GM08714 (cell line): ENCODE measurements around the gene CST2.
"Not testable (repeated sequence)": the region's sequence is repeated elsewhere in the genome, so short reads cannot be mapped to it uniquely, and the experiment has no call there.

Experiments
- H3K4me3 ChIP-seq: fragments of 200-500 bp; sonication (Bioruptor generic); 2 replicates; pipeline ENCODE4 v1.5.1; 2014; ENCODE audit warnings: mild to moderate bottlenecking, low read length, inconsistent platforms
- ZNF274 ChIP-seq: IDR thresholded peaks from 2 replicates; pipeline ENCODE4 v1.6.1; 2012; ENCODE audit warnings: mild to moderate bottlenecking, low read depth, low read length

The CST2 gene, protein sequence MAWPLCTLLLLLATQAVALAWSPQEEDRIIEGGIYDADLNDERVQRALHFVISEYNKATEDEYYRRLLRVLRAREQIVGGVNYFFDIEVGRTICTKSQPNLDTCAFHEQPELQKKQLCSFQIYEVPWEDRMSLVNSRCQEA

DNA sequence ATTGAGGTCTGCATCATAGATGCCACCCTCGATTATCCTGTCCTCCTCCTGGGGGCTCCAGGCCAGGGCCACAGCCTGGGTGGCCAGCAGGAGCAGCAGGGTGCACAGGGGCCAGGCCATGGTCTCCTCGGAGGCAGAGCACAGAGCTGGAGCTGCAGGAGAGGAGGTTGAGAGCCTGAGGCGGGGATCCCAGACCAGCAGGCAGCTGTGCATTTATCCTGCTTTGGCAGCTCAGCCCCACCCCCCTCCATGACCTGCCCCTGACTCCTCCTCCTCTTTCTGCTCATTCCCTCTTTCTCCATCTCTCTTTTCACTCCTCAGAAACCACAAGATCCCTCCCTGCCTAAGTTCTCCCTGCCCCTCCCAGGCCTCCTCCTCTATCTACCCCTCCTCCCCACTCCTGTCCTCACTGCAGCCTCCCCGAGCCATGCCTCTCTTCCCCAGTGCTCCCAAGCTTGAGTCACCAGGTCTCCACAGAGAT, at the start of gene CST2:
Gene CST2, minus strand, starts transcription at position 189 of the 481 bp plus-strand sequence. Its CDS starts 69 bp downstream, at position 120.
- no peak for TF ChIP-seq ZNF274
- no peak within 1 kb of the TSS for H3K4me3 ChIP-seq

DNA sequence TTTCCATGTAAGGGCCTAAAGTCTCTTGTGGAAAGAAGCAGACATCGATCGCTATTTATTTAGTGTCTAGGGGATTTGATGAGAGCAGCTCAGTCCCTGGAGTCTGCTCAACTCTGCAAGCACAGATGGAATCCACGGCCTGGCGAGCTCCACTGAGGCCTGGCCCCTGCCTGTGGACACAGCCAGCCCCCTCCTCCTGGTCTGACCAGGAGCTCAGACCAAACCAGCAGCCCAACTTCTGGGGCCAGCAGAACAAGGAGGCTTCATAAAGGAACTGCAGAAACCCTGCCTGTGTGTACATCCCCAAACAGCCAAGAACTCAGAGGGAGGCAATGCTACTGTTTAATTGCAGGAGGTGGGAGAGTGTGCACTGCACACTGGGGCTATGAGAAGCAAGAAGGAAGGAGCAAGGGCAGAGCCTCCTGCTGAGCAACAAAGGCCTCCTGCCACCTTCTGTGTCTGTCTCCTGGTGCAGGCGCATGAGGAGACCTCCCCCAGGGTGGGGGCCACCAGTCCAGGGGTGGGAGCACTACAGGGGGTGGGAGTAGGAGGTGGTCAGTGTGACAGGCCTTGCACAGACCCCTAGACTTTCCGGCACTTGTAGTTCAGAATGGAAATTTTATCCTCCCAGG, 49.2 kb upstream of the CST2 start:
- TF ChIP-seq ZNF274, result no peak
- H3K4me3 ChIP-seq, result no peak overlapping the region

DNA sequence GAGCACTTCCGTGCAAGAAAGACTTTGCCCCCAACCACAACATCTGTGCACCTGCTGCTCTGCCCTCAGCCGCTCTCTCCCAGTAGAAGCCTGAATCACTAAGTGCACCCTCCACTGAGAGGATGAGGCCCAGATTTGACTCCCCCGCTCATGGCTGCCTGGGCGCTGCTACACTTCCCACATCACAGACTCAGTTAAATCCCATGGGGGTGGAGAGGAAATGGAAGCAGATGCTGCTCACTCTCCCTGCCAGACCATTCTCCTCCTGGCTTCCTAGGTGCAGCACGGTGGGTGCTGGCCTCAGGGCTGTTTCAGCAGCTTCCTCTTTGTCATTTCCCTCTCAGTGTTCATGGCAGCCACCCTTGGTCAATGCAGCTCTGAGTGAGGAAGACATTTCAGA, 48.2 kb upstream of the CST2 start:
- H3K4me3 ChIP-seq, result no peak overlapping the region
- no peak for TF ChIP-seq ZNF274

DNA sequence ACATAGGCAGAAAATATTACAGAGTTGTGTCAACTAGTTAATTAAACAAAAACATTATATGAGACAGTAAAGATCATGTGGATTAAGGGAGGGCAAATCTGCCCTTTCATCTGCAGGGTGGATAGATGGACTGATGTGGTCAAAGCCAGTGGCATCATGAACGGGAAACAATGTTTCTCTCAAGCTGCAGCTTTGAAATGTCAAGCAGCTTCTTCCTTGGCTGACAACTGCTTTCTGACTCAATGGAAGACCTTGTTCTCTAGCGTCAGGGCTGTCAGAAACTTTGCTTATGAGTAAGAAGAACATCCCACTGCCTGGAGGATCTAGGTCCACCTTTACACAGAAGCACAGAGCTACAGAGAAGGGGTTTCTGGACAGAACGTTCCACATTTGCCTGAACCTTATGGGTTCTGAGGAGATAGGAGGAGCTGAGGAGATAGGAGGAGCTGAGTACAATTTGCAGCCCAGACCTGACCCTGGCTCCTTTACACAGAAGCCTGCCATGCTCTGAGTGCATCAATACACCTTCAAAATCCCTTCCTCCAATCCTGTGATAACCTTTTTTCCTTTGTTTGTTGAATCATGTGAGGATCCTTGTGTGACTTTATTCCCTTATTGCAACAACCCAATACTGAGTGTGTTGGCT, 47.0 kb upstream of the CST2 start:
- no peak overlapping the region for H3K4me3 ChIP-seq
- TF ChIP-seq ZNF274, result no peak

DNA sequence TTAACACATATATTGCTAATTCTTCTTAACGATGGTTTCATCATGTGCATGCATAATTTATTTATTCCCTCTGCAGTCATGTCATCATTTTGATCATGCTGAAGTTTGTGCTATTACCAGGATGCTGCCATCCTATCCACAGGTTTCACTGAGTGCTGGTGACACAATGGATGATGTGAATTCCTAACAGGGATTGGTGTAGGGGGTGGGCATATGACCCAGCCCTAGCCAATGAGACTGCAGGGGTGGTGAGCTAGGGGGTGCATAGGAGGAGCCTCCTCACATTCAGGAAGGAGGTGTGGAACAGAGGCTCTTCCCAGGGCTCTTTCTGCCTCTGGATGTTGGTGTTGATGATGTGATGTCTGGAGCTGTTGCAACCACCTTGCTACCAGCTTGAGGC, 45.5 kb upstream of the CST2 start:
- no peak for TF ChIP-seq ZNF274
- H3K4me3 ChIP-seq, result no peak overlapping the region

DNA sequence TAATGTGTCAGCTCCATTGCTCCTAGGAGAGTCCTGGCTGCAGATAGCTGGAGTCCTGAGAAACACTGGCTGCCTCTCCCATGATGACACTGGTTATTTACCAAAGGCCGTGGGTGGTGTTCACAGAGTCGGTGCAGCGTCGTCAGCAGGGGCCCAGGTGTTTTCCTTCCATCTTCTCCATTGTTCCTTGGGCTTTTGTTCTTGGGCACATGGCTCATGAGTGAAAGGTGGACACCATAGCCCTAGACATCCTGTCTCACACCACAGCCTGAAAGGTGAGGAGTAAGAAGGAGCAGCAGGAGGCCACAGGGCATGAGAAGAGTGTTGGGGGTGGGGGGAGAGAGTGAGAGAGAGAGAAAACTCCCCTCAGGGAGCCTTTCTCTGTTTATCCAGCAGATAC, 43.9 kb upstream of the CST2 start:
- no peak overlapping the region for H3K4me3 ChIP-seq
- no peak for TF ChIP-seq ZNF274

DNA sequence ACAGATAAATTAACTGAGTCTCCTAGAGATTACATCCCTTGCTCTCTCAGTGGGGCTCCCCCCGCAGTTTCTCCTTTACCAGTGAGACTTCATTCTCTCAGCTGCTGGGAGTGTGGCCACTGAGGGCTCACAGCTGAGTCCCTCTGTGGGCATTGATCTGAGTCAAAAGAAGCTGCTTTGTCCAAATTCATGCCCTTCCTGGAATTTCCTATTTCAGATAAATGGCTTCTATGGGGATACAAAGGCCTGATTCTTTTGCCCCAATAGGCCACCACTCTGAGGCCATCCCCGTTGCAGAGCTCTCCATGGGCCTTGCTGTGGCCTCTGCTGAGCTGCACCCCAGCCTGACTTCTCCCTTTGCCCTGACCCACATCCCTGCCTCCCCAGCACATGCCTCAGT, 43.0 kb upstream of the CST2 start:
- H3K4me3 ChIP-seq, result no peak overlapping the region
- TF ChIP-seq ZNF274, result no peak

DNA sequence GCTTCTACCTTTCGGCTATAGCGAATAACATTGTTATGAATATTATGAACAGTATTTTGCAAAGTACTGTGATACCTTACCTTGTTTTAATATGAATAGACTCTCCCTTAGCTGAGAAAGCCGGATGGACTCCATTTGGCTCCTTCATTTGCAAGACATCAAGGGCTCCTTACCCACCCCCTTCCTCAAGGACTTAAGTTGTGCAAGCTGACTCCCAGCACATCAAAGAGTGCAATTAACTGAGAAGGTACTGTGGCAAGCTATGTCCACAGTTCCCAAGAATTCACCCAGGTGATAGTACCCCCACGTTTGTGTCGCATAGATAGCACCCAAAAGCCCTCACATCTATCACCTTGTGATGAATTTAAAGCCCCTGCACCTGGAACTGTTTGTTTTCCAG, 41.8 kb upstream of the CST2 start:
- TF ChIP-seq ZNF274, result no peak
- H3K4me3 ChIP-seq, result no peak overlapping the region

DNA sequence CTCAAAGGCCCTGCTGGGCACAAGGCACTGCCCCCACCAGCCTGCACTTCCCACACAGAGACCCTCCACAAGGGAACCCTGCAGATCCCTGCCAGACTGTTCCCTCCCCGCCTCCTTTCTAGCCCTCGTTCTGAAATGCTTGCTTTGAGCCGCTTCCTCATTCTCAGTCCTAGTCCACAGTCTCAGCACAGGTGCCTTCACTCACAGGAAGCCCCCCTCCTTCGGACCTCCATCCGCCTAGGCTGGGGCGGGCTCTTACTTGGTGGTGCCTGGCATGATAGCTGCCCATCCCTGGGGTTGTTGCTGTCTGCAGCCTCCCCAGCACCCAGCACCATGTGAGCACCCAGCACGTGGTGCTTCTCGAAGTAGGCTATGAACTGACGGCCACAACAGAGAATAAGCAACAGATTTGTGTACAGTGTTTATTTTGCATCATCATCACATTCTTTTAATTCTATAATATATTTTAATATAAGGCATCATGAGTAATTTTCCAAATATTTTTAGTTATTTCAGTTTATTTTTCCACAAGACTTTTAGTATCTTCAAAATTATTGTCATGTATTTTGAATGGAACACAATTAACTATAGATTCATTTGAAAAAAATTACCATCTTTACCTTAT, 40.7 kb upstream of the CST2 start:
- TF ChIP-seq ZNF274, result no peak

DNA sequence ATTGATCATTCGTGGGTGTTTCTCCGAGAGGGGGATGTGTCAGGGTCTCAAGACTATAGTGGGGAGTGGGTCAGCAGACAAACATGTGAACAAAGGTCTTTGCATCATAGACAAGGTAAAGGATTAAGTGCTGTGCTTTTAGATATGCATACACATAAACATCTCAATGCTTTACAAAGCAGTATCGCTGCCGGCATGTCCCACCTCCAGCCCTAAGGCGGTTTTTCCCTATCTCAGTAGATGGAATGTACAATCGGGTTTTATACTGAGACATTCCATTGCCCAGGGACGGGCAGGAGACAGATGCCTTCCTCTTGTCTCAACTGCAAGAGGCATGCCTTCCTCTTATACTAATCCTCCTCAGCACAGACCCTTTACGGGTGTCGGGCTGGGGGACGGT, 34.2 kb upstream of the CST2 start:
- H3K4me3 ChIP-seq, result not testable (repeated sequence)

More for the DNA sequence above, 40.7 kb upstream of the CST2 start:
- no peak overlapping the region for H3K4me3 ChIP-seq

DNA sequence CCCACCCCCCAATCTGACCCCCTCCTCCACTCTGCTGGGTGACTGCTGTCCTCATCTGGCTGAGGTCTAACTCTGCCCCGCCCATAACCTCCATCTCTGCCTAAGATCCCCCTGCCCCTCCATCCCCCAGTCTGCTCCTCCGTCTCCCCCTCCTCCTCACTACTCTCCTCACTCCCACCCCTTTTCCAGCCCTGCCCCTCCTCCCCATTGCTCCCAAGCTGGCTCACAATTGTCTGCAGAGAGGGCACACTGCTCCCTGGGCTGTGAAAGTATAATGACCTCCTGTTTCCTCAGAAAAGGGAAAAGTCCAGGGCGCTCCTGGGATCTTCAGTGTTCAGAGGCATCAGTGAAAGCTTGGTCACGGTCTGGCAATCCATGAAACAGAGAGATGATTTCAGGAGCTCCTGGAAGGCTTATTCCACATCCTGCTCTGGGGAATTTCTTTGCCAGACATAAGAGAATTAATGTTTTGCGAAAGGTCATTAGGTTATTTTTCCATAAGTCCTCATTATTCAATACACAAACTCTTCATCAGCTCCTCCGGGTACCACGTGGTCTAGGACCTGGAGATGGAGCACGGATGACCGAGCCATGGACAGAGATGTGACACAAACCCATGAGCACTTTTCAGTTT, 31.6 kb upstream of the CST2 start:
- H3K4me3 ChIP-seq, result no peak overlapping the region
- TF ChIP-seq ZNF274, result no peak

DNA sequence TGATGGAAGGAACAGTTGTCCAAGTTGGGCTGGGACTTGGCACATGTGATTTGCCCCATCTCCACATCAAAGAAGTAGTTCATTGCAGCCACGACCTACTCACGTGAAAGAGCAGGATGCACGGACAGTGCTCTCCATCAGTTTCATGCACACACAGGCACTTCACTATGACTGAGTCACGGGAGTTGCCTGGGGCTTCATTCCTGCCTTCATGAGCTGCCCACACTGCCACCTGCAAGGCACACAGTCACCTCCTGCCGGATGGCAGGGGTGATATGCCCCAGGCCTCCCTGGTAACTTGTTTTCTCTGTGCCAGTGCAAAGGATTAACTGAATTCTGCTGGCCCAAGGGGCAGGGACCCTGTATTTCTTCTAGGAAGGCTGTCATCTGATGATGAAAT, 30.2 kb upstream of the CST2 start:
- no peak for TF ChIP-seq ZNF274
- H3K4me3 ChIP-seq, result no peak overlapping the region

DNA sequence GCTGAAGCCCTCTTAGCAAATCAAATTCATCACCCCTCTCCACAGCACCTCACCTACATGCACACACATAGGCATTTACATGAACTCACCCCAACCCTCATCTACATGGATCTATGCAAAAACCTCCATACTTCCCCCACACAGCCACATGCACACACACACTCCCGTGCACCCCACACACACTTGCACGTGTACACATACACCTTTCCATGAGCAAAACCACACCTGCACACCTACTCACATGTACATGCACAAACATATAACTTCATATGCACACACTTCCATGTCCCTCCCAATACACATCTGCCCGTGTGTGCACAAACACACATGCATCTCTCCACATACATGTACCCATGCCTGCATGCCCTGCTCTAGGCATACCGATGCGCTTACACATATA, 29.7 kb upstream of the CST2 start:
- TF ChIP-seq ZNF274, result no peak

DNA sequence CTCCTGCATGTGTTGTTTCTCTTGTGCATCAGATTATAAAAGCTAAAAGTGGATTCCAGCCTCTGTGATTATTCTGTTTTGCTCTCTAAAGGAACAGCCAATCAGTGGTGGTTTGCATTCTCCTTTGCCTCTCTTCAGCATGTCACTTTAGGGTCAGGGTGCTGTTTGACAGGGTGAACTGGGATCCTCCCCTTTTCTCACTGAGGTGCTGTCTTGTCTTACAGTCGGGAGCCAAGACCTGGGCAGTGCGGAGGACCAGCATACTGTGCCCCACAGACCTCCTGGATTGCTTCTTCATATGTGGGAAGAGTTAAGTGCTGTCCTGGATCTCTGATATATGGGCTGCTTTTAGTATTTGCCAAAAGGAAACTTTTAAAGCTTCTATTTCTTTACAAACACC, 15.2 kb upstream of the CST2 start:
- TF ChIP-seq ZNF274, result no peak
- no peak overlapping the region for H3K4me3 ChIP-seq

More for the DNA sequence above, 29.7 kb upstream of the CST2 start:
- H3K4me3 ChIP-seq, result no peak overlapping the region

DNA sequence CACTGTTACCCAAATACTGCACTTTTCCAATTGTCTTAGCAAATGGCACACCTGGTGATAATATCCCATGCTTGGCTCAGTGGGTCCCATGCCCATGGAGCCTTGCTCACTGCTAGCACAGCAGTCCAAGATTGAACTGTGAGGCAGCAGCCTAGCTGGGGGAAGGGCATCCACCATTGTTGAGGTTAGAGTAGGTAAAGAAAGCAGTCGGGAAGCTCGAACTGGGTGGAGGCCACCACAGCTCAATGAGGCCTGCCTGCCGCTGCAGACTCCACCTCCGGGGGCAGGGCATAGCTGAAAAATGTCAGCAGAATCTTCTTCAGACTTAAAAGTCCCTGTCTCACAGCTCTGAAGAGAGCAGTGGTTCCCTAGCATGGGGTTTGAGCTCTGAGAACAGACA, 9.2 kb upstream of the CST2 start:
- no peak overlapping the region for H3K4me3 ChIP-seq
- TF ChIP-seq ZNF274, result no peak
